Fibroblast of mammary gland (primary cell): ENCODE results near the gene SNX18.

ENCODE experiments used
- DNase-seq: peaks from one replicate; pipeline ENCODE4 v3.0.0-alpha.2; 2010; ENCODE audit warnings: low read depth
- H3K4me3 ChIP-seq: 2 replicates; pipeline ENCODE4 v1.5.1; 2011; ENCODE audit warnings: low read depth, mild to moderate bottlenecking, low read length, moderate library complexity; ENCODE audit not compliant: control insufficient read depth
- TF ChIP-seq, protein P1 (sequence below): conservative IDR thresholded peaks from 2 replicates; pipeline ENCODE4 v1.5.1; 2011; ENCODE audit warnings: low read depth, low read length, inconsistent platforms; ENCODE audit not compliant: control insufficient read depth, insufficient read depth

The SNX18 gene

DNA sequence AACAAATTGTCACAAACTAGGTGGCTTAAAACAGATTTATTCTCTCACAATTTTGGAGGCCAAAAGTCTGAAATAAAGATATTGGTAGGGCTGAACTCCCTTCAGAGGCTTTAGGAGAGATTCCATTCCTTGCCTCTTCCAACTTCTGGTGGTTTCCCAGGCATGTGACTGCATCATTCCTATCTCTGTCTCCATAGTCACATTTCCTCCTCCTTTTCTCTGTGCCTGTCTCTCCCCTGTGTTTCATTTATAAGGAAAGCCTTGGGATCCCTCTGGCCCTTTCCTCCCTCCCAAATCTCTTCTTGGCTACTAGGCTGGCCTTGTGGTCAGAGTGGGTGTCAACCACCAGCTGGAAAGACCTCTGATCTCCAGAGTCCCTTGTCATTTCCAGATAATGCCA lies 78.2 kb downstream of the SNX18 start:
- H3K4me3 ChIP-seq = no peak overlapping the region
- TF ChIP-seq, protein P1, sequence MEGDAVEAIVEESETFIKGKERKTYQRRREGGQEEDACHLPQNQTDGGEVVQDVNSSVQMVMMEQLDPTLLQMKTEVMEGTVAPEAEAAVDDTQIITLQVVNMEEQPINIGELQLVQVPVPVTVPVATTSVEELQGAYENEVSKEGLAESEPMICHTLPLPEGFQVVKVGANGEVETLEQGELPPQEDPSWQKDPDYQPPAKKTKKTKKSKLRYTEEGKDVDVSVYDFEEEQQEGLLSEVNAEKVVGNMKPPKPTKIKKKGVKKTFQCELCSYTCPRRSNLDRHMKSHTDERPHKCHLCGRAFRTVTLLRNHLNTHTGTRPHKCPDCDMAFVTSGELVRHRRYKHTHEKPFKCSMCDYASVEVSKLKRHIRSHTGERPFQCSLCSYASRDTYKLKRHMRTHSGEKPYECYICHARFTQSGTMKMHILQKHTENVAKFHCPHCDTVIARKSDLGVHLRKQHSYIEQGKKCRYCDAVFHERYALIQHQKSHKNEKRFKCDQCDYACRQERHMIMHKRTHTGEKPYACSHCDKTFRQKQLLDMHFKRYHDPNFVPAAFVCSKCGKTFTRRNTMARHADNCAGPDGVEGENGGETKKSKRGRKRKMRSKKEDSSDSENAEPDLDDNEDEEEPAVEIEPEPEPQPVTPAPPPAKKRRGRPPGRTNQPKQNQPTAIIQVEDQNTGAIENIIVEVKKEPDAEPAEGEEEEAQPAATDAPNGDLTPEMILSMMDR = no peak
- no peak for DNase-seq
